ENCODE data around the gene TRIM38. TPM values are rescaled to one million over a fixed set of nuclear protein-coding genes. Genes with fewer than 3 reads are reported as not detected.

Gene TRIM38
- total and polyA plus RNA-seq, 4 donors, result 7.2 to 18.0 (median 10.1) TPM

GRCh38 chr6:25916789-25917490, 45.7 kb upstream of the TRIM38 start:
- 83 to 91% methylated on average over 7 of the region's 7 CpGs for WGBS, 2 donors
- TF ChIP-seq CTCF (IDR thresholded peaks at IDR 0.05; ENCODE audit: control extremely low read depth, extremely low read depth), result no peak

DNA sequence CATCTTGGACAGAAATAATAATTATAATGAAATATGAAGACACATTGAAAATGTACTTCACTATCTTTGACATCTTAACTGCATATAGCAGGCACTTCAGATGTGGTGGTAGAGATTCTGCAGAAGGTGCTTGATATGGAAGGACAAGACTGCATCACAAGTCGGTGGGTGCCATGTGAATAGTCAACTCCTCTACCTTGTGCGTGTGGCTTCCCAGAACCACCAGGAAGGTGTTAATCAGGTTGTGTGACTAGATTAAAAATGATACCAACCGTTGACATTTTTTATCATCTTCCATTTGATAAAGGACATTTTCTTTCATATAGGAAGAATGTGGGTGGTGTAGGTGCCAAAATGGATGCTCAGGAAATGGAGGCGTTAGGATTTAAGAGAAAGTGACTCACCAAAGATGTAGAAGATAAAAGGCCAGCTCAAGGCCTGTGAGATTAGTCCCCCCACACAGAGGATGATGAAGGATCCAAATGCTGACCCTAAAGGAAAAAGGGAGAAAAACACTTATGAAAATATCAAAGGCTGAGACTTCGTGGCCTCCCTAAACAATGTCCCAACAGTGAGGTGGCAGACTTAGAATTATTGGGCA, 44.4 kb upstream of the TRIM38 start:
- no peak overlapping the region for H3K4me3 ChIP-seq
- H3K9ac ChIP-seq (ENCODE audit: insufficient read depth in 1 of 2, low read length in 2 of 2), result no peak overlapping the region
- no peak for DNase-seq
- no peaks in the 10 kb centered on the region for H3K27me3 ChIP-seq (ENCODE audit: control insufficient read depth in 3 of 3, insufficient read depth in 3 of 3, low read length in 2 of 3)
- no peaks in the 10 kb centered on the region for H3K4me1 ChIP-seq (ENCODE audit: control insufficient read depth in 5 of 5, insufficient read depth in 5 of 5, low read length in 5 of 5)
- 74 to 80% methylated on average over 5 of the region's 5 CpGs for WGBS, 2 donors
- no peaks in the 10 kb centered on the region for H3K9me3 ChIP-seq (ENCODE audit: control insufficient read depth in 4 of 4, insufficient read depth in 3 of 4, low read length in 3 of 4)
- H3K27ac ChIP-seq (ENCODE audit: low read depth in 1 of 2, low read length in 1 of 2), result no peak overlapping the region
- ATAC-seq (ENCODE audit: insufficient read depth, low FRiP score), result no peak
- TF ChIP-seq CTCF (IDR thresholded peaks at IDR 0.05; ENCODE audit: control extremely low read depth, extremely low read depth), result no peak
- no peaks in the 10 kb centered on the region for H3K36me3 ChIP-seq (ENCODE audit: control insufficient read depth in 4 of 4, insufficient read depth in 4 of 4, low read length in 4 of 4)

More at GRCh38 chr6:25916789-25917490, 45.7 kb upstream of the TRIM38 start:
- Histone ChIP-seq H3K9ac (ENCODE audit: insufficient read depth in 1 of 2, low read length in 2 of 2) (no peak overlapping the region), H3K27ac (ENCODE audit: low read depth in 1 of 2, low read length in 1 of 2) (no peak overlapping the region), H3K36me3 (ENCODE audit: control insufficient read depth in 4 of 4, insufficient read depth in 4 of 4, low read length in 4 of 4) (no peaks in the 10 kb centered on the region), H3K4me1 (ENCODE audit: control insufficient read depth in 5 of 5, insufficient read depth in 5 of 5, low read length in 5 of 5) (no peaks in the 10 kb centered on the region), H3K9me3 (ENCODE audit: control insufficient read depth in 4 of 4, insufficient read depth in 3 of 4, low read length in 3 of 4) (no peaks in the 10 kb centered on the region), H3K27me3 (ENCODE audit: control insufficient read depth in 3 of 3, insufficient read depth in 3 of 3, low read length in 2 of 3) (no peaks in the 10 kb centered on the region), H3K4me3 (no peak overlapping the region)
- ATAC-seq (ENCODE audit: insufficient read depth, low FRiP score), result no peak
- no peak for DNase-seq

GRCh38 chr6:25919657-25920056, 42.9 kb upstream of the TRIM38 start:
- Histone ChIP-seq H3K4me1 (ENCODE audit: control insufficient read depth in 5 of 5, insufficient read depth in 5 of 5, low read length in 5 of 5) (no peaks in the 10 kb centered on the region), H3K9me3 (ENCODE audit: control insufficient read depth in 4 of 4, insufficient read depth in 3 of 4, low read length in 3 of 4) (no peaks in the 10 kb centered on the region), H3K27me3 (ENCODE audit: control insufficient read depth in 3 of 3, insufficient read depth in 3 of 3, low read length in 2 of 3) (no peaks in the 10 kb centered on the region), H3K9ac (ENCODE audit: insufficient read depth in 1 of 2, low read length in 2 of 2) (no peak overlapping the region), H3K4me3 (no peak overlapping the region), H3K36me3 (ENCODE audit: control insufficient read depth in 4 of 4, insufficient read depth in 4 of 4, low read length in 4 of 4) (no peaks in the 10 kb centered on the region), H3K27ac (ENCODE audit: low read depth in 1 of 2, low read length in 1 of 2) (no peak overlapping the region)
- no peak for TF ChIP-seq CTCF (IDR thresholded peaks at IDR 0.05; ENCODE audit: control extremely low read depth, extremely low read depth)
- DNase-seq (no peak), ATAC-seq (ENCODE audit: insufficient read depth, low FRiP score) (no peak)
- 89 to 90% methylated on average over 4 to 5 of the region's 5 CpGs for WGBS, 2 donors
